Cerebellar cortex (tissue), 1 donor: Measurements from ENCODE around the gene KIF1C.
"Not testable (repeated sequence)": the region's sequence is repeated elsewhere in the genome, so short reads cannot be mapped to it uniquely, and the experiment has no call there.

ENCODE experiments used
- DNase-seq: peaks from one replicate; pipeline ENCODE4 v3.0.0-alpha.2; 2015; ENCODE audit warnings: low spot score

KIF1C gene

DNA sequence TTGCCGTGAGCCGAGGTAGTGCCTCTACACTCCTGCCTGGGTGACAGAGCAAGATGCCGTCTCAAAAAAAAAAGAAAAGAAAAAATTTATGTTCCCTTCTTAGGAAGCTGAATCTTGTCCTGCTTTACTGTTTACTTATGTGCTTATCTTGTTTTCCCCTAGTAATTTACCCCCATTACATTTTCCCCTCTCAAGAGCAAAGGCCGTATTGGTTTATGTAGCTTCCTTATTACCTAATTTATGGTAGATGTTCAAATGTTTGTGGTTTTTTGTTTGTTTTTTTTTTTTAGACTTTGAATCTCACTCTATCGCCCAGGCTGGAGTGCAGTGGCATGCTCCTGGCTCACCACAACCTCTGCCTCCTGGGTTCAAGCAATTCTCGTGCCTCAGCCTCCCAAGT lies 47.7 kb downstream of the KIF1C start:
- no peak for DNase-seq

DNA sequence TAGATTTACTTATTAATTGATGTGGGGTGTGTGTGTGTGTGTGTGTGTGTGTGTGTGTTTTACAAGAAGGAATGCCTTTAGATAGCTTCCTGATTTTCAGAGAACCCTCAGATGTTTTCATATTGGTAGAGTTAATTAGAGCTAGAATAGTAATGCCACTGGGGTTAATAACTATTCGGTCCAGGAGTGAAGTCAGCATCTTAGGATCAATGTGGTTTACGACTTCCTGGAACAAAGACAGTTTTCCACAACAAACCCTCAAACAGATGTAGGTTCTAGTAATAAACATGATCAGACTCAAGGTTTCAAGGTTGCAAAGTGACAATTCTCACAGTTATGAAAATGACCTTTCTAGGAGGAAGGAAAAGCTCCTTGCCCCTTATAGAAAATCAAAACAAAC lies 49.7 kb downstream of the KIF1C start:
- no peak for DNase-seq

DNA sequence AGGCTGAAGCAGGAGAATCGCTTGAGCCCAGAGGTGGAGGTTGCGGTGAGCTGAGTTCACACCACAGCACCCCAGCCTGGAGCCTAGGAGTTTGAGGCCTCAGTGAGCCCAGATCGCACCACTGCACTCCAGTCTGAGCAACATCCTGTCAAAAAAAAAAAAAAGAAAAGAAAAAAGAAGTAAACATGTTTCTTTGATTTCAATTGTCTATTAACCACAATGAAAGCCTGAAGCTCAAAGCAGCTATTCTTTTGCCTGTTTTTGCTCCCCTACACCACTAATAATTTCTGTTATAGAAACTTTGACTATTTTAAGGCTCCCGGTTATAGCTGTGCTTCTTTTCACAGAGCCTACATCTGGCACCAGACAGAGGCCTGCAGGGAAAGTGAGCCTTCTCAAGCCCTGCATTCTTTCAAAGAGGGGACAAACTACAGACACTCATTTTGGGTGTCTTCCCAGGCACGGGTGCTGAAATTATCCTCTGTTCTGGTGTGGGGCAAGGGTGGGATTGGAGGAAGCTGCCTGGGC lies 51.6 kb downstream of the KIF1C start:
- no peak for DNase-seq

DNA sequence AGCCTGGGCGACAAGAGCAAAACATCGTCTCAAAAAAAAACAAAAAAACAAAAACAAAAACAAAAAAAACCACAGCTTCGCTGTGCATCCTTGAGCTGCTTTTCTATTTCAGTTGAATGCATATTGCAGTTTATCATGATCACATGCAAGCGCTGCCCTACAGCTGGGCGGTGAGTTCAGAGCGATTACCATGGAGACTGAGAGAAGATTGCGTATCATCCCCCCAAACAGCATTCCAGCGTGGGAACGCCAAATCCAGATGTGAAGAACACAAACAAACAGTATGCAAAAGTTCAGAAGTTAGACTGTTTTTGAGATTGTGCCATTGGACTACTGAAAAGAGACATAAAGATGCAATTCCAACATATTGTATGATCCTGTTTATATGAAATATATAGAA lies 52.5 kb downstream of the KIF1C start:
- no peak for DNase-seq

DNA sequence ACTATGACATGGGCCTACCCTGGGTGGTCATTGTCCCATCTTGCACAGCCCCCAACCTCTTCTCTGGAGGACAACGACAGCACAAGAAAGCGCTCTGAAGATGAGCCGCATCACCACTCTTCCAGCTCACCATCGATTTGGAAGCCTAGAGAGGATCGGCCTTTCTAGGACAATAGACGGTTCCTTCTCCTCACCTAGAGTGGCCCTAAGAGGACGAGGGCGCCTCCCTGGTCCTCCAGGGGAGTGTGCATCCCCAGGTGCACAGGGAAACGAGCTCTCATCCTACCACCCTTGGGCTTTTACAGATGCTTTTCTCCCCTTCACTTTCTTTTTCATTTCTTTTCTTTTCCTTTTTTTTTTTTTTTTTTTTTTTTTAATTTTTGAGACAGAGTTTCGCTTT lies 57.8 kb downstream of the KIF1C start:
- DNase-seq = no peak

DNA sequence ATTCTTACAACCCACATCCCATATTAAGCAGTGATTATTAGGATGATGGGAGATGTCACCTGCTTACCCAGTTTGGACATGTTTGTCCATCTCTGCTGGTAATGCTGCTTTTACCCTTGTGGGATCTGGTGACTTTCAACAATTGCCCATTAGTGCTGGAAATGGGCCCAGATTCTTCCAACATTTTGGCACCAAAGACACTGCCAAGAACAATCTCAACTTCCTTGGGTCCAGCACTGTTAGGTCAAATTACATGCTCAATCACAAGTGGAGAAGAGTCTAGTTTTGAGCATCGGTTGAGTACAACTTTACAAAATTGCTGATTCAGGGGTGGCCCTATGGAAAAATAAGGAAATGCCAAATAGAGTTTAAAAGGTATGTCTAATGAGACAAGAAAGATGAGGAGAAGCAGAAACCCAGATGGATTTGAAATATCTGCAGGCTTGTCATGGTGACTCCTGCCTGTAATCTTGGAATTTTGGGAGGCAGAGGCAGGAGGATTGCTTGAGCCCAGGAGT lies 67.5 kb downstream of the KIF1C start:
- no peak for DNase-seq

DNA sequence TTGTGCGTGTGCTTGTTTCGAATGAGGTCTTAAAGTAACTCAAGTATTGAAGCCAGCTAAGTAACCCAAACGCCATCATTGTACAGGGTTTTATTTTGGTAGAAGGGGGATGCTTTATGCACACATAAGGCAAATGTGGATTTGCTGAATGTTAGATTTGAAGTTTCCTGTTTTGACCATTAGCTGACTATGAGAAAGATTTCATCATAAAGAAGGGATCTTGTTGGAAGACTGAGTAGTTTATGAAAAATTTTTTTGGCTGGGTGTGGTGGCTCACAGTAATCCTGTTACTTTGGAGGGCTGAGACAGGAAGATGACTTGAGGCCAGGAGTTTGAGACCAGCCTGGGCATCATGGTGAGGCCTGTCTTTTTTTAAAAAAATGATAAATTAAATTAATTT lies 70.5 kb downstream of the KIF1C start:
- DNase-seq = no peak

DNA sequence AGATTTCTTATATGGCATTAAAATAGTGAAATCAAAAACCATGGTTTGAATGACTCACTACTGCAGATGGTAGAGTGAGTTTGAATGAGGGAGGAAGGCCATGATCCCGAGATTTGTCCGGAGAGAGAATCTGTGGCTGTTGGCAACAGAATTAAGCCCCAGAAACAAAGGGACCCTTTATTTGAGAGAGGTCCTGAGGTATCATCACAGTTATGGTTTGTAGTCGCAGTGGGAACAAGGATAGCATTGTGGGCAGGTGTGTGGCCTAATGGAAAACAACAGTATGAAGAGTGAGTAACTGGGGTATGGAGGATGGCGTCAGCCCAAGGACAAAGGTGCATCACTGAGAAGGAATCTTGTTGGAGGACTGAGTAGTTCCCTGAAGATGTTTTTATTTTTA lies 72.0 kb downstream of the KIF1C start:
- DNase-seq = no peak

DNA sequence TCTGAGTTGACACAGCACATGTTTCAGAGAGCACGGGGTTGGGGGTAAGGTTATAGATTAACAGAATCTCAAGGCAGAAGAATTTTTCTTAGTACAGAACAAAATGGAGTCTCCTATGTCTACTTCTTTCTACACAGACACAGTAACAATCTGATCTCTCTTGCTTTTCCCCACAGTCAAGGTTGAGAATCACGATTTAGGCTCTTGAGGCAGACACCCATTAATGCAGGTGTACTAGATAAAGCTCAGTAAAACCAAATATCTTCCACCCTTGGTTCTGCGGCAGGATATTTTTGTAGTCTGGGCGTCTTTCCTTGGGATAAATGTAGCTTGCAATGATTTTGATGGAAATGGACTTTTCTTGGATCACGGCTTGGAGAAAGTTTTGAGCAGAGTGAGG lies 77.7 kb downstream of the KIF1C start:
- not testable (repeated sequence) for DNase-seq

DNA sequence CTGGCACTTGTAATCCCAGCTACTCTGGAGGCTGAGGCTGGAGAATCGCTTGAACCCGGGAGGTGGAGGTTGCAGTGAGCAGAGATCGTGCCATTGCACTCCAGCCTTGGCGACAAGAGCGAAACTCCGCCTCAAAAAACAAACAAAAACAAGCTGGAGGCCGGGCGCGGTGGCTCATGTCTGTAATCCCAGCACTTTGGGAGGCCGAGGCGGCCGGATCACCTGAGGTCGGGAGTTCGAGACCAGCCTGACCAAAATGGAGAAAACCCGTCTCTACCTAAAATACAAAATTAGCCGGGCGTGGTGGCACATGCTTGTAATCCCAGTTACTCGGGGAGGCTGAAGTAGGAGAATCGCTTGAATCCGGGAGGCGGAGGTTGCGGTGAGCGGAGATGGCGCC lies 79.5 kb downstream of the KIF1C start:
- not testable (repeated sequence) for DNase-seq

DNA sequence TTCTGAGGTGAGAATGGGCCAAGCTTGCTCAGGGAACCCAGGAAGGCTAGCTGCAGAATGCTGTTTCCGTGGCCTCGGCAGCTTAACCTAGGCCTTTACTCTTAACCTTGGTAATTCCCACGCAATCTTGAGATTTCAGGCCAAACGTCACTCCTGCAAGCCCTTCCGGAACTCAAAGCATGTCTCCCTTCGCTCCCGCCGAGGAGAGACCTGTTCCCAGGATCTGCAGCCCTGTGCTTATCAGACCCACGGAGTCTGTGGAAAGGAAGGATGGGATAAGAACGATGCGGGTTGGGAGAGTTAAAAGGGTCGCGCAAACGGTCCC lies 80.0 kb downstream of the KIF1C start:
- DNase-seq = no peak
